A549 (cell line): ENCODE results near the gene CFAP61. TPM values are rescaled to one million over a fixed set of nuclear protein-coding genes. Genes with fewer than 3 reads are reported as not detected.

Source experiments
- ATAC-seq, 2 experiments: fragments of 200-7000 bp in 1 of 2; fragments of >200 bp in 1 of 2; cut with Nextera tagmentation in 1 of 2; cut with Tn5 transposase in 1 of 2; 3 replicates each; pipeline versions ENCODE4 v1.8.0 to v1.9.1; 2018 to 2020; ENCODE audit warnings: mild to moderate bottlenecking in 1 of 2, moderate library complexity in 1 of 2
- CTCF ChIA-PET: fragments of 300-600 bp; sonication (Branson Sonifier 250); formaldehyde crosslinking; extraction: SDS; loops from one replicate; lab custom pipeline; 2021; ENCODE audit warnings: antibody characterized with exemption, inconsistent platforms; lab: Yijun Ruan, JAX
- POLR2A ChIA-PET: fragments of 350-600 bp; formaldehyde crosslinking; extraction: SDS; loops from one replicate; lab custom pipeline; 2021; ENCODE audit warnings: antibody characterized with exemption, inconsistent platforms; lab: Yijun Ruan, JAX
- DNase-seq, 2 experiments: peaks; one replicate each; pipeline versions ENCODE4 v3.0.0 to v3.0.0-alpha.2; 2011 to 2016; ENCODE audit warnings: low read depth in 1 of 2, low spot score in 1 of 2
- FAIRE-seq: peaks from 2 replicates; lab custom pipeline; 2011; peaks lifted over from hg19 to GRCh38; lab: Jason Lieb, UNC
- H3K27ac ChIP-seq, 2 experiments: fragments of >200 bp; sonication (Bioruptor Twin); formaldehyde crosslinking; 3 replicates each; pipeline ENCODE4 v1.5.1; 2016 to 2017
- H3K4me1 ChIP-seq: fragments of >200 bp; sonication (Bioruptor Twin); formaldehyde crosslinking; 3 replicates; pipeline ENCODE4 v1.6.1; 2016
- H3K4me2 ChIP-seq: fragments of >200 bp; sonication (Bioruptor Twin); formaldehyde crosslinking; 3 replicates; pipeline ENCODE4 v1.6.1; 2016
- H3K4me3 ChIP-seq: fragments of >200 bp; sonication (Bioruptor Twin); formaldehyde crosslinking; 3 replicates; pipeline ENCODE4 v1.5.1; 2016
- H3K9me3 ChIP-seq: fragments of >200 bp; sonication (Bioruptor Twin); formaldehyde crosslinking; 3 replicates; pipeline ENCODE4 v1.6.1; 2016
- CHD2 ChIP-seq: fragments of 150-350 bp; IDR thresholded peaks from 2 replicates; pipeline ENCODE4 v1.6.1; 2014; ENCODE audit warnings: low read length; ENCODE audit not compliant: partially characterized antibody
- EP300 ChIP-seq, 2 experiments: fragments of >200 bp; sonication (Bioruptor Twin); formaldehyde crosslinking; IDR thresholded peaks; 2 replicates in 1 of 2; 3 replicates in 1 of 2; pipeline ENCODE4 v1.6.1; 2016 to 2017
- ESRRA ChIP-seq: fragments of 150-350 bp; IDR thresholded peaks from 2 replicates; pipeline ENCODE4 v1.6.1; 2014; ENCODE audit warnings: mild to moderate bottlenecking, low read length, borderline replicate concordance
- FOSL2 ChIP-seq, 2 experiments: fragments of 450-650 bp in 1 of 2; fragments of >200 bp in 1 of 2; sonication (Bioruptor Twin) in 1 of 2; formaldehyde crosslinking; IDR thresholded peaks; 2 replicates each; pipeline versions ENCODE4 v1.5.0 to v1.6.1; 2016 to 2020; ENCODE audit warnings: mild to moderate bottlenecking in 1 of 2, moderate library complexity in 1 of 2
- GATA3 ChIP-seq: IDR thresholded peaks from 2 replicates; pipeline ENCODE4 v1.6.1; 2012; ENCODE audit warnings: borderline replicate concordance
- HDAC2 ChIP-seq: fragments of 200-600 bp; sonication (generic); IDR thresholded peaks from 2 replicates; pipeline ENCODE4 v1.6.1; 2016
- HEYL ChIP-seq: fragments of 250-450 bp; sonication (Bioruptor Pico); IDR thresholded peaks from 2 replicates; pipeline ENCODE4 v1.8.0; 2021; ENCODE audit warnings: mild to moderate bottlenecking, moderate library complexity
- HOXB13 ChIP-seq: fragments of 250-450 bp; sonication (Bioruptor Pico); IDR thresholded peaks from 2 replicates; pipeline ENCODE4 v1.5.0; 2020; ENCODE audit warnings: low read depth, mild to moderate bottlenecking, moderate library complexity
- KDM5A ChIP-seq: fragments of 200-600 bp; sonication (generic); IDR thresholded peaks from 2 replicates; pipeline ENCODE4 v1.6.1; 2016; ENCODE audit warnings: antibody characterized with exemption, mild to moderate bottlenecking
- NFE2L2 ChIP-seq: fragments of 150-350 bp; conservative IDR thresholded peaks from 2 replicates; pipeline ENCODE4 v1.6.1; 2014; ENCODE audit warnings: low read length
- NR3C1 ChIP-seq: fragments of >200 bp; sonication (Bioruptor Twin); formaldehyde crosslinking; IDR thresholded peaks from 3 replicates; pipeline ENCODE4 v1.6.1; 2017
- POLR2A ChIP-seq: IDR thresholded peaks from 2 replicates; pipeline ENCODE4 v1.6.1; 2012; ENCODE audit warnings: mild to moderate bottlenecking, low read length
- POLR2AphosphoS2 ChIP-seq: conservative IDR thresholded peaks from 2 replicates; pipeline ENCODE4 v1.6.1; 2012; ENCODE audit warnings: low read length, improper control_type of control experiment, inconsistent platforms
- RFX5 ChIP-seq: fragments of 450-650 bp; IDR thresholded peaks from 2 replicates; pipeline ENCODE4 v1.7.1; 2014; ENCODE audit warnings: antibody characterized with exemption, mild to moderate bottlenecking, moderate library complexity
- SMC3 ChIP-seq: fragments of >200 bp; sonication (Bioruptor Twin); formaldehyde crosslinking; IDR thresholded peaks from 3 replicates; pipeline ENCODE4 v1.6.1; 2018; ENCODE audit warnings: inconsistent platforms
- SREBF2 ChIP-seq: fragments of 450-650 bp; IDR thresholded peaks from 2 replicates; pipeline ENCODE4 v1.6.1; 2014; ENCODE audit warnings: mild to moderate bottlenecking, moderate library complexity
- ZNF302 ChIP-seq: fragments of 250-450 bp; sonication (Bioruptor Pico); IDR thresholded peaks from 2 replicates; pipeline ENCODE4 v1.9.0; 2021; ENCODE audit warnings: inconsistent platforms, mild to moderate bottlenecking, moderate library complexity
- WGBS: methylation state at CpG from one replicate; pipeline ENCODE4 v1.1.6; 2017; ENCODE audit errors: missing lambda C conversion rate; 5-methylcytosine and 5-hydroxymethylcytosine counted together
- polyA plus RNA-seq, 4 experiments: library from polyadenylated mRNA; depleted of rRNA in 3 of 4; stranded (reverse); fragments of >200 nt; fragmentation: RNase III in 1 of 4; extraction: RNeasy Plus Mini Kit Qiagen cat#74134 plus additional on column Dnase treatment in 1 of 4; gene quantifications; 2 replicates in 3 of 4; 3 replicates in 1 of 4; pipeline ENCODE4 v1.2.3, GENCODE V29; 2011 to 2017
- TF ChIP-seq, protein P1 (sequence below): IDR thresholded peaks from 2 replicates; pipeline ENCODE4 v1.6.1; 2012; ENCODE audit warnings: low read depth, borderline replicate concordance
- TF ChIP-seq, protein P2 (sequence below): fragments of >200 bp; sonication (Bioruptor Twin); formaldehyde crosslinking; IDR thresholded peaks from 2 replicates; pipeline ENCODE4 v1.6.1; 2016
- TF ChIP-seq, protein P3 (sequence below): fragments of 250-450 bp; sonication (Bioruptor Pico); IDR thresholded peaks from 2 replicates; pipeline ENCODE4 v1.5.0; 2021; ENCODE audit warnings: mild to moderate bottlenecking, moderate library complexity, borderline replicate concordance
- TF ChIP-seq, protein P4 (sequence below): fragments of 150-350 bp; IDR thresholded peaks from 2 replicates; pipeline ENCODE4 v1.6.1; 2014; ENCODE audit warnings: low read depth, mild to moderate bottlenecking, low read length
- TF ChIP-seq, protein P5 (sequence below): IDR thresholded peaks from 2 replicates; pipeline ENCODE4 v1.6.1; 2012
- TF ChIP-seq, protein P6 (sequence below): IDR thresholded peaks from 2 replicates; pipeline ENCODE4 v1.6.1; 2012
- TF ChIP-seq, protein P7 (sequence below): fragments of 250-450 bp; sonication (Bioruptor Pico); IDR thresholded peaks from 2 replicates; pipeline ENCODE4 v1.5.0; 2020; ENCODE audit warnings: low read depth, mild to moderate bottlenecking, moderate library complexity

CFAP61 gene
- polyA plus RNA-seq, 2 of the 4 experiments (the other 2 are of a cell fraction), result 0.39 to 0.70 TPM

DNA sequence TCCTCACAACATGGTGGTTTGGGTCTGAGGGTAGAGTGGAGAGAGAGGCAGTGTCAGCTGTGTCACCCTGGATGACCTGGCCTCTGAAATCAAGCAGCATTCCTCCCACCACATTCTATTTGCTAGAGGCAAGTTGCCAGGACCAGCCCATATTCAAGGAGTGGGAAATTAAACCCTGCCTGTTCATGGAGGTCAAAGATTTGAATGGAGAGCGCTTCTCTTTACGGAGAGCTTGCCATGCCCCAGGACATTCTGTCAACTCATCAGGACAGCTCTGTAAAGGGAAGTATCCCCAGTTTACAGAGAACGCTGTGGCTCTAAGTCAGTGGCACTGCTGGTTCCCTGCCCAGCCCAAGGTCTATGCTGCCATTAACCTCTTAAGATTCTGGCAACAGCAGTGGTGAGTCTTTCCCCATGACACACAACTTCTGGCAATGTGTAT is 225.6 kb downstream of the CFAP61 start:
- Histone ChIP-seq H3K9me3 (no peaks in the 10 kb centered on the region), H3K4me3 (no peak overlapping the region), H3K4me2 (no peak overlapping the region), H3K27ac (no peak overlapping the region), H3K4me1 (no peaks in the 10 kb centered on the region)
- ChIA-PET POLR2A (no interaction called here), CTCF (no interaction called here)
- FAIRE-seq, result no peak
- DNase-seq, result no peak
- 62% methylated on average over 3 of the region's 3 CpGs for WGBS
- no peak for ATAC-seq
- TF ChIP-seq, protein P1, sequence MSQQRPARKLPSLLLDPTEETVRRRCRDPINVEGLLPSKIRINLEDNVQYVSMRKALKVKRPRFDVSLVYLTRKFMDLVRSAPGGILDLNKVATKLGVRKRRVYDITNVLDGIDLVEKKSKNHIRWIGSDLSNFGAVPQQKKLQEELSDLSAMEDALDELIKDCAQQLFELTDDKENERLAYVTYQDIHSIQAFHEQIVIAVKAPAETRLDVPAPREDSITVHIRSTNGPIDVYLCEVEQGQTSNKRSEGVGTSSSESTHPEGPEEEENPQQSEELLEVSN, result no peak
- TF ChIP-seq CHD2 (no peak), HDAC2 (no peak)

DNA sequence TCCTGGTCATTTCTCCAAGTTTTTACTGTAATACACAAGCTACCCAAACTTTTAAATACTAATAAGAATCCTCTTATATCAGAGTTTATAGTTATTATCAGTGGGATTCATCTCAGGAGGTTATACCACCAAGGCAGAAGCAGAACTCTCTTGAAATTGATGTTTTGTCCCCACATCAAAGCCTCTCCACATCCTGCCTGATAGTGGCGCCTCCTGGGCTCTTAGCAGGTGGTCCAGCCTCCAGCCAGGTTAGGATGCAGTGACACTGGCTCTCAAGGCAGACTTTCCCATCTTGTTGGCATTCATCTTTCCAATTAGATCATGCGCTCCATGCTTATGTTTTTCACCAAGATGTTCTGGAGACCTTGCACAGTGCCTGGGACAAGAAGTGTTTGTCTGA is 233.7 kb downstream of the CFAP61 start:
- ChIA-PET CTCF (no interaction called here), POLR2A (no interaction called here)
- H3K4me2 ChIP-seq, result no peak overlapping the region
- 36% methylated on average over 2 of the region's 2 CpGs for WGBS
- no peaks in the 10 kb centered on the region for H3K4me1 ChIP-seq
- H3K27ac ChIP-seq, result no peak overlapping the region
- H3K4me3 ChIP-seq, result no peak overlapping the region
- no peak for FAIRE-seq
- no peak for ATAC-seq
- H3K9me3 ChIP-seq, result no peaks in the 10 kb centered on the region
- DNase-seq, result no peak
- TF ChIP-seq ESRRA (no peak), HOXB13 (CRISPR knock-in tag) (no peak), GATA3 (no peak), SREBF2 (no peak)

DNA sequence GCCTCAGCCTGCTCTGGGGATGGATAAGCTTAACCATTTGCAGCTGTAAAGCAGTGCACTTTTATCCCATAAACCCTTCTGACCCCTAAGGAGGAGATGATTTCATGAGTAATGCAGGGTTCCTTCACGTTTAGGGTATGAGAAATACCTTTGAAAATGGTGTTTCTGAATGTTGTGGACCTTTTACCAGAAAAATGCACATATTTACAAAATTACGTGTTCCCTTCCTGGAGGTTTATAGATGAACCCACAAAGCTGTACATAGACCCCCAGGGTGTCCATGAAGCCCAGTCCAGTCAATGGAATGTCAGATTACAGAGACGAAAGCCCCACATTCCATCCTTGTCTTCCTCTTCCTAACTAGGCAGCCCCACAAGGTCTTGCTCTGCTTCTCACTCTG is 237.0 kb downstream of the CFAP61 start:
- H3K4me2 ChIP-seq, result no peak overlapping the region
- no peak for FAIRE-seq
- TF ChIP-seq HEYL (CRISPR knock-in tag), result no peak
- TF ChIP-seq KDM5A, result no peak
- TF ChIP-seq EP300 (IDR thresholded peaks at IDR 0.05), result no peak
- TF ChIP-seq, all 56 proteins: peak for 0
- 15% methylated on average over 3 of the region's 3 CpGs for WGBS
- ChIA-PET CTCF (interaction anchor here (0.9 to 1.6 kb wide), 3 partner anchors 9 to 70 kb away, joined by 3 to 5 read pairs (median 3); no protein-coding TSS in a partner anchor), POLR2A (no interaction called here)
- DNase-seq, result no peak
- Histone ChIP-seq H3K4me1 (no peaks in the 10 kb centered on the region), H3K9me3 (no peaks in the 10 kb centered on the region), H3K4me3 (no peak overlapping the region), H3K27ac (no peak overlapping the region)
- no peak for ATAC-seq

DNA sequence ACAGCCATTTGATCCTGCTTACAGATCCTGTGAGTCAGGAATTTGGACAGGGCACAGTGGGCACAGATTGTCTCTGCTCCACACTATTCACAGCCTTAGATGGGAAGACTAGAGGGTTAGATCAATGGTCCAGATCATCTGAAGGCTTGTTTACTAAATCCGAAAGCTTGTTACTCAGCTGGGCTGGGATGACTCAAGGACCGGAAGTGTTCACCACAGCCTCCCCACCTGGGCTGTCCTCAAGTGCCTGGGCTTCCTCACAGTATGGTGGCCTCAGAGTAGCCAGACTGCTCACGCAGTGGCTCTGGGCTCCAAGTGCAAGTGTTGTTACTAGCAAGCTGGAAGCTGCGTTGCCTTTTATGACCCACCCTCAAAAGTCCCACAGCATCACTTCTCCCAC is 240.1 kb downstream of the CFAP61 start:
- H3K4me3 ChIP-seq, result no peak overlapping the region
- ChIA-PET CTCF (interaction anchor here (1.2 kb wide), 1 partner anchor 19 kb away, joined by 3 read pairs; no protein-coding TSS in a partner anchor), POLR2A (no interaction called here)
- no peaks in the 10 kb centered on the region for H3K9me3 ChIP-seq
- H3K27ac ChIP-seq, result no peak overlapping the region
- H3K4me2 ChIP-seq, result no peak overlapping the region
- ATAC-seq (no peak), DNase-seq (no peak), FAIRE-seq (no peak)
- H3K4me1 ChIP-seq, result no peaks in the 10 kb centered on the region
- WGBS, result 28% methylated on average over 4 of the region's 4 CpGs
- TF ChIP-seq RFX5, result no peak
- TF ChIP-seq, protein P2, sequence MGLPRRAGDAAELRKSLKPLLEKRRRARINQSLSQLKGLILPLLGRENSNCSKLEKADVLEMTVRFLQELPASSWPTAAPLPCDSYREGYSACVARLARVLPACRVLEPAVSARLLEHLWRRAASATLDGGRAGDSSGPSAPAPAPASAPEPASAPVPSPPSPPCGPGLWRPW, result no peak
- TF ChIP-seq, protein P3, sequence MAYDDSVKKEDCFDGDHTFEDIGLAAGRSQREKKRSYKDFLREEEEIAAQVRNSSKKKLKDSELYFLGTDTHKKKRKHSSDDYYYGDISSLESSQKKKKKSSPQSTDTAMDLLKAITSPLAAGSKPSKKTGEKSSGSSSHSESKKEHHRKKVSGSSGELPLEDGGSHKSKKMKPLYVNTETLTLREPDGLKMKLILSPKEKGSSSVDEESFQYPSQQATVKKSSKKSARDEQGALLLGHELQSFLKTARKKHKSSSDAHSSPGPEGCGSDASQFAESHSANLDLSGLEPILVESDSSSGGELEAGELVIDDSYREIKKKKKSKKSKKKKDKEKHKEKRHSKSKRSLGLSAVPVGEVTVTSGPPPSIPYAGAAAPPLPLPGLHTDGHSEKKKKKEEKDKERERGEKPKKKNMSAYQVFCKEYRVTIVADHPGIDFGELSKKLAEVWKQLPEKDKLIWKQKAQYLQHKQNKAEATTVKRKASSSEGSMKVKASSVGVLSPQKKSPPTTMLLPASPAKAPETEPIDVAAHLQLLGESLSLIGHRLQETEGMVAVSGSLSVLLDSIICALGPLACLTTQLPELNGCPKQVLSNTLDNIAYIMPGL, result no peak
- no peak for TF ChIP-seq KDM5A
- no peak for TF ChIP-seq NR3C1
- TF ChIP-seq, protein P4, sequence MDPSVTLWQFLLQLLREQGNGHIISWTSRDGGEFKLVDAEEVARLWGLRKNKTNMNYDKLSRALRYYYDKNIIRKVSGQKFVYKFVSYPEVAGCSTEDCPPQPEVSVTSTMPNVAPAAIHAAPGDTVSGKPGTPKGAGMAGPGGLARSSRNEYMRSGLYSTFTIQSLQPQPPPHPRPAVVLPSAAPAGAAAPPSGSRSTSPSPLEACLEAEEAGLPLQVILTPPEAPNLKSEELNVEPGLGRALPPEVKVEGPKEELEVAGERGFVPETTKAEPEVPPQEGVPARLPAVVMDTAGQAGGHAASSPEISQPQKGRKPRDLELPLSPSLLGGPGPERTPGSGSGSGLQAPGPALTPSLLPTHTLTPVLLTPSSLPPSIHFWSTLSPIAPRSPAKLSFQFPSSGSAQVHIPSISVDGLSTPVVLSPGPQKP, result no peak
- no peak for TF ChIP-seq SMC3
- no peak for TF ChIP-seq NFE2L2
- no peak for TF ChIP-seq FOSL2 (IDR thresholded peaks at IDR 0.05)
- TF ChIP-seq FOSL2 (CRISPR knock-in tag; IDR thresholded peaks at IDR 0.05), result no peak
- TF ChIP-seq, protein P5, sequence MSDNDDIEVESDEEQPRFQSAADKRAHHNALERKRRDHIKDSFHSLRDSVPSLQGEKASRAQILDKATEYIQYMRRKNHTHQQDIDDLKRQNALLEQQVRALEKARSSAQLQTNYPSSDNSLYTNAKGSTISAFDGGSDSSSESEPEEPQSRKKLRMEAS, result no peak
- TF ChIP-seq ZNF302 (CRISPR knock-in tag), result no peak
- TF ChIP-seq, protein P6, sequence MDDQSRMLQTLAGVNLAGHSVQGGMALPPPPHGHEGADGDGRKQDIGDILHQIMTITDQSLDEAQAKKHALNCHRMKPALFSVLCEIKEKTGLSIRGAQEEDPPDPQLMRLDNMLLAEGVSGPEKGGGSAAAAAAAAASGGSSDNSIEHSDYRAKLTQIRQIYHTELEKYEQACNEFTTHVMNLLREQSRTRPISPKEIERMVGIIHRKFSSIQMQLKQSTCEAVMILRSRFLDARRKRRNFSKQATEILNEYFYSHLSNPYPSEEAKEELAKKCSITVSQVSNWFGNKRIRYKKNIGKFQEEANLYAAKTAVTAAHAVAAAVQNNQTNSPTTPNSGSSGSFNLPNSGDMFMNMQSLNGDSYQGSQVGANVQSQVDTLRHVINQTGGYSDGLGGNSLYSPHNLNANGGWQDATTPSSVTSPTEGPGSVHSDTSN, result no peak
- TF ChIP-seq, protein P7, sequence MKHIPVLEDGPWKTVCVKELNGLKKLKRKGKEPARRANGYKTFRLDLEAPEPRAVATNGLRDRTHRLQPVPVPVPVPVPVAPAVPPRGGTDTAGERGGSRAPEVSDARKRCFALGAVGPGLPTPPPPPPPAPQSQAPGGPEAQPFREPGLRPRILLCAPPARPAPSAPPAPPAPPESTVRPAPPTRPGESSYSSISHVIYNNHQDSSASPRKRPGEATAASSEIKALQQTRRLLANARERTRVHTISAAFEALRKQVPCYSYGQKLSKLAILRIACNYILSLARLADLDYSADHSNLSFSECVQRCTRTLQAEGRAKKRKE, result no peak
- no peak for TF ChIP-seq POLR2AphosphoS2
- no peak for TF ChIP-seq HEYL (CRISPR knock-in tag)
- no peak for TF ChIP-seq POLR2A
- no peak for TF ChIP-seq EP300 (IDR thresholded peaks at IDR 0.05)
- no peak for TF ChIP-seq SREBF2
